ENCODE measurements around the gene KRTCAP2. TPM values are rescaled to one million over a fixed set of nuclear protein-coding genes. Genes with fewer than 3 reads are reported as not detected.
A peak's percentile ranks its signal among the peaks of the same experiment; 100 is the strongest.

KRTCAP2 gene
- total RNA-seq, 1 donor from 2014 or later = 128 TPM

DNA sequence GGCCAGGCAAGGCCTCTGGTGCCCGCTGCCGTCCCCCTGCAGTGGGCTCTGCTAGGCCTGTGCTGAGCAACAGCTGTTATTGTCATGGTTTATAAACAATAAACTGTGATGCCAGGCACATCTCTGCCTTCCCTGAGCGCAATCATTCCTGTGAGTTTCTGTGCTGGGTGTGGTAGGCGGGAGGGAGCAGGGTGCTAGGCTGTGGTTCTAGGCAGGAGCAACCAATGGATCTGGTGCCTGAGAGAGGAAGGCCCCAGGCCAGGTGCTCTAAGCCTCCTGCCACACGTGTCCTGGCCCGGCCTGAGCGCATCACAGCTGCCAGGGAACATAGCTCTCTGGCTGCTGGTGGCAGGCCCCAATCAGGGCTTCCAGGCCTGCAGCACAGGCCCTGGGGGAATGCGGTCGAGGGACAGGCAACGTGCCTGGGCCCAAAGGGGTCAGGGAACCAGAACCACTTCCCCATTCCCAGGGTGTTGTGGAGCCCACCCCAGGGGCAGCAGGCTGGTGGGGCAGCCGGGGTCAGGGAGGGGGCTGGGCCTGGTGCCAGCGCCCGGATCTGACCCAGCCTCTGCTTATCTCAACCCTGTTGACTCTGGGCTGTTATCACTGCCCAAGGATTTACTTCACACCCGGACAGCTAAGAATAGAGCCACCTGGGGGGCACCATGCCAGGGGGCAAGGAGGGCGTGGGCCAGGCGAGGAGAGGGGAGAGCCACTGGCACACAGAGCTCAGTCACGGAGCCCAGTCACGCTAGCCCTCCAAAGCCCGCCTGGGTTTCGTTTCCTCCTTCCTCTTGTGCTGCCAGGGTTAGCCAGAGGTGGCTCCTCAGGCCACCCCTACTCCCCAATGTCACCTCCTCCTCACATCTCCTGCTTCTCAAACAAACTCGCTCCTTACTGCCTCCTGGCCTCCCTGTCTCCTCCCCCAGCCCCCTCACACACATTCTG lies 12.0 kb upstream of the KRTCAP2 start:
- TF ChIP-seq, protein P1, sequence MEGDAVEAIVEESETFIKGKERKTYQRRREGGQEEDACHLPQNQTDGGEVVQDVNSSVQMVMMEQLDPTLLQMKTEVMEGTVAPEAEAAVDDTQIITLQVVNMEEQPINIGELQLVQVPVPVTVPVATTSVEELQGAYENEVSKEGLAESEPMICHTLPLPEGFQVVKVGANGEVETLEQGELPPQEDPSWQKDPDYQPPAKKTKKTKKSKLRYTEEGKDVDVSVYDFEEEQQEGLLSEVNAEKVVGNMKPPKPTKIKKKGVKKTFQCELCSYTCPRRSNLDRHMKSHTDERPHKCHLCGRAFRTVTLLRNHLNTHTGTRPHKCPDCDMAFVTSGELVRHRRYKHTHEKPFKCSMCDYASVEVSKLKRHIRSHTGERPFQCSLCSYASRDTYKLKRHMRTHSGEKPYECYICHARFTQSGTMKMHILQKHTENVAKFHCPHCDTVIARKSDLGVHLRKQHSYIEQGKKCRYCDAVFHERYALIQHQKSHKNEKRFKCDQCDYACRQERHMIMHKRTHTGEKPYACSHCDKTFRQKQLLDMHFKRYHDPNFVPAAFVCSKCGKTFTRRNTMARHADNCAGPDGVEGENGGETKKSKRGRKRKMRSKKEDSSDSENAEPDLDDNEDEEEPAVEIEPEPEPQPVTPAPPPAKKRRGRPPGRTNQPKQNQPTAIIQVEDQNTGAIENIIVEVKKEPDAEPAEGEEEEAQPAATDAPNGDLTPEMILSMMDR (IDR thresholded peaks at IDR 0.05) = no peak
- Mint-ChIP-seq H3K4me3 (peak overlapping the region; percentile 44), H3K9me3 (no peaks in the 10 kb centered on the region), H3K27ac (peak overlapping the region; percentile 74), H3K36me3 (ENCODE audit: low read depth) (no peaks in the 10 kb centered on the region), H3K4me1 (peaks cover 28% of the 10 kb centered on the region), H3K27me3 (no peaks in the 10 kb centered on the region)
- POLR2A ChIA-PET = interaction anchor here (0.6 to 3.1 kb wide), 6 partner anchors 9 to 59 kb away, joined by 3 to 25 read pairs (median 4); partner anchors contain the start of gene KRTCAP2
- intact Hi-C loops (cut with micrococcal nuclease) = no loop called here
- ATAC-seq (ENCODE audit: low read depth) (peak; percentile 98), DNase-seq (peak; percentile 49)
- CTCF ChIA-PET = interaction anchor here (1.0 to 3.2 kb wide), 7 partner anchors 8 to 100 kb away, joined by 3 to 15 read pairs (median 3); partner anchors contain the start of gene KRTCAP2

DNA sequence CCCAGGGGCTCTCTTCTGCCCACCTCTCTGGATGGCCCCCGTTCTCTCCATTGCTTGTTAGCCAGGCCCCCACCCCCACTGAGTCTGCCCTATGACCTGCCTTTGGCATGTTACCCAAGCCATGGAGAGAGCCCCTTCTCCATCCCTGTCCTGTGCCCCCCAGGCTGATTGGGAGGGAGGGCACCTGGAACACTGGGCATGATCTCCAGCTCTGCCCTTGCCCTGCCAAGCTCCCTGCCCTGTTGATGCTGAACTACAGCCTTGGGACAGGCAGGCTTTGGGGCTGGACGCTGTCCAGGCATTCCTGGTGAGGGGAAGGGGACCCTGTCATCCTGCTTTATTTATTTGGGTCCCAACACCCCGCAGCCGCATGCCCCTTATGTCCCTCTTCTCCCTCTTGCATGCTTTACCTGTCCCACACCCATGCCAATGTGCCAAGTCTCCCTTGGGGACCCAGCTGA lies 11.3 kb upstream of the KRTCAP2 start:
- intact Hi-C loops (cut with micrococcal nuclease) = no loop called here
- H3K36me3 Mint-ChIP-seq (ENCODE audit: low read depth) = no peaks in the 10 kb centered on the region
- TF ChIP-seq, protein P1 (IDR thresholded peaks at IDR 0.05) = no peak
- no peak for ATAC-seq (ENCODE audit: low read depth)
- POLR2A ChIA-PET = interaction anchor here (0.7 to 3.1 kb wide), 5 partner anchors 10 to 40 kb away, joined by 3 to 25 read pairs (median 4); partner anchors contain the start of gene KRTCAP2
- peak overlapping the region; percentile 70 for H3K27ac Mint-ChIP-seq
- H3K27me3 Mint-ChIP-seq = no peaks in the 10 kb centered on the region
- no peaks in the 10 kb centered on the region for H3K9me3 Mint-ChIP-seq
- no peak for DNase-seq
- peaks cover 28% of the 10 kb centered on the region for H3K4me1 Mint-ChIP-seq
- CTCF ChIA-PET = interaction anchor here (1.6 to 3.2 kb wide), 4 partner anchors 7 to 11 kb away, joined by 3 to 15 read pairs (median 10); partner anchors contain the start of gene KRTCAP2
- no peak overlapping the region for H3K4me3 Mint-ChIP-seq

DNA sequence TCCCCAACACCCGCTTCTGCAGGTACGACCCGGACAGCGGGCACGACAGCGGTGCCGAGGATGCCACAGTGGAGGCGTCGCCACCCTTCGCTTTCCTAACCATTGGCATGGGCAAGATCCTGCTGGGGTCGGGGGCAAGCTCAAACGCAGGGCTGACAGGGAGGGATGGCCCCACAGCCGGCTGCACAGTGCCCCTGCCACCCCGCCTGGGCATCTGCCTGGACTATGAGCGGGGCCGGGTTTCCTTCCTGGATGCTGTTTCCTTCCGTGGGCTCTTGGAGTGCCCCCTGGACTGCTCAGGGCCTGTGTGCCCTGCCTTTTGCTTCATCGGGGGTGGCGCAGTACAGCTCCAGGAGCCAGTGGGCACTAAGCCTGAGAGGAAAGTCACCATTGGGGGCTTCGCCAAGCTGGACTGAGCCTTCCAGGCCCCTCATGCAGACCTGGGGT lies 10.7 kb upstream of the KRTCAP2 start:
- H3K4me1 Mint-ChIP-seq = peaks cover 28% of the 10 kb centered on the region
- intact Hi-C loops (cut with micrococcal nuclease) = no loop called here
- H3K27ac Mint-ChIP-seq = no peak overlapping the region
- DNase-seq = no peak
- H3K27me3 Mint-ChIP-seq = no peaks in the 10 kb centered on the region
- H3K9me3 Mint-ChIP-seq = no peaks in the 10 kb centered on the region
- CTCF ChIA-PET = interaction anchor here (3.2 kb wide), 1 partner anchor 11 kb away, joined by 13 read pairs; the partner anchor contains the start of gene KRTCAP2
- TF ChIP-seq, protein P1 (IDR thresholded peaks at IDR 0.05) = no peak
- H3K36me3 Mint-ChIP-seq (ENCODE audit: low read depth) = no peaks in the 10 kb centered on the region
- H3K4me3 Mint-ChIP-seq = no peak overlapping the region
- ATAC-seq (ENCODE audit: low read depth) = no peak
- POLR2A ChIA-PET = interaction anchor here (1.4 to 3.1 kb wide), 2 partner anchors 9 to 10 kb away, joined by 4 to 25 read pairs; no protein-coding TSS in a partner anchor

DNA sequence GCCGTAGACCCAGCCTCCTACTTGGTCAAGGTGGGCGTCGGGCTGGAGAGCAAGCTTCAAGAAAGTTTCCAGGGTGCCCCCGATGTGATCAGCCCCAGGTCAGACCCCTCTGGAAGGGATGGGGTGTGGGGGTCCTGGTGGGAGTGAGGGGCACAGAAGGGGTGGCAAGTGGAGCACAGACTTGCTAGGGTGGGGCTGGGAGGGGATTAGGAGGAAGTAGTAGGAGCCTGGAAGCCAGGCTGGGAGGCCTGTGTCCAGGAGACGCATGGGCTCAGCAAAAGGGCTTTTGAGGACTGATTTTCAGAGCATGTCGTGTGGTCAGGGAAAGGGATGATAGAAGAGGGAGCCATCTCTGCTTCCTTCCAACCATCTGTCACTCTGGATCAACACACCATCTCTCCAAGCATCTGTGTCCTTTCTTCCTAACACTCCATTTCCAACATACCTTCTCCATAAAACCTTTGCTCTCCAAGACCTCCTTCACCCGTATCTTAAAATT lies 9.0 kb upstream of the KRTCAP2 start:
- ATAC-seq (ENCODE audit: low read depth) (no peak), DNase-seq (no peak)
- no peak overlapping the region for H3K4me3 Mint-ChIP-seq
- intact Hi-C loops (cut with micrococcal nuclease) = no loop called here
- CTCF ChIA-PET = no interaction called here
- POLR2A ChIA-PET = interaction anchor here (0.7 kb wide), 1 partner anchor 22 kb away, joined by 3 read pairs; no protein-coding TSS in a partner anchor
- TF ChIP-seq, protein P1 (IDR thresholded peaks at IDR 0.05) = no peak
- H3K27ac Mint-ChIP-seq = no peak overlapping the region
- H3K9me3 Mint-ChIP-seq = no peaks in the 10 kb centered on the region
- peaks cover 24% of the 10 kb centered on the region for H3K4me1 Mint-ChIP-seq
- no peaks in the 10 kb centered on the region for H3K27me3 Mint-ChIP-seq
- no peaks in the 10 kb centered on the region for H3K36me3 Mint-ChIP-seq (ENCODE audit: low read depth)
